Measurements from ENCODE around the gene TBX19.
"Not testable (repeated sequence)": the region's sequence is repeated elsewhere in the genome, so short reads cannot be mapped to it uniquely, and the experiment has no call there.

The TBX19 gene

DNA sequence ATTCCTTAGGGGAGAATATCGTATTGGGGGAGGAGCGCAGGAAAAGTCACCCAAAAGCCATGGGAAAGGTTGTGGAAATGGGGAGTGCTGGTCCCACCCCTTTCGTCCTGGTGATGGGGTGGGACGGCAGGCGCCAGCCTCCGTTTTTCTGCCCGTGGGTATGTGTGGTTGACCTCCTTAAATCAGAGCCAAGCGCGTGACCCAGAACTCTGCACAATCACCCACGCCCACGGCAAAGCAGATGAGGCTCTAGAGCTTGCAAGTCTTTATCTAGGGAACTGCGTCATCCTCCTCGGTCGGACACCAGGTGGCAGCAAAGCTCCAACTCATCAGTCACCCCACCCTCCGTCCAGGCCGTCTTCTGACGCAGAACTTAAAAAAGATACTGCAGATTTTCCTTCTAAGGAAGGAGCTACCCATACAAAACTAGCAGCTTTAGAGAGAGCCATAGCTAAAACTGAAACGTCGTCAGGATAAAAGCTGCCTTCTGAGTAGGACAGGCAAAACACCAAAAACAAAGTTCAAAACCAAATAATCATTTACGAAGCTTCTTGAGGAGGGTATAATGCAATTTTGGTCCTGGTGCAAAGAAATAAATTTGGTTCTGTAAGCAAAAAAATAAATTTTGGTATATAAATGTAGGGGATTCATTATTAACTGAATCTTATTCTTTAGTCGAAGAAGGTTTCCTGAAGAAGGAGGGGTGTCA is 62.0 kb downstream of the TBX19 start:
- H3K27ac Mint-ChIP-seq: peak overlapping the region; percentile 64
- peak; percentile 91 for DNase-seq
- CTCF ChIA-PET: interaction anchor here (0.5 to 5.6 kb wide), 54 partner anchors 8 to 1204 kb away, joined by 3 to 139 read pairs (median 5); partner anchors contain the start of gene TIPRL
- H3K9me3 Mint-ChIP-seq: no peaks in the 10 kb centered on the region
- no peak overlapping the region for H3K4me3 Mint-ChIP-seq
- H3K36me3 Mint-ChIP-seq: no peaks in the 10 kb centered on the region
- H3K27me3 Mint-ChIP-seq: peaks cover 8% of the 10 kb centered on the region
- H3K4me1 Mint-ChIP-seq: peaks cover 27% of the 10 kb centered on the region

DNA sequence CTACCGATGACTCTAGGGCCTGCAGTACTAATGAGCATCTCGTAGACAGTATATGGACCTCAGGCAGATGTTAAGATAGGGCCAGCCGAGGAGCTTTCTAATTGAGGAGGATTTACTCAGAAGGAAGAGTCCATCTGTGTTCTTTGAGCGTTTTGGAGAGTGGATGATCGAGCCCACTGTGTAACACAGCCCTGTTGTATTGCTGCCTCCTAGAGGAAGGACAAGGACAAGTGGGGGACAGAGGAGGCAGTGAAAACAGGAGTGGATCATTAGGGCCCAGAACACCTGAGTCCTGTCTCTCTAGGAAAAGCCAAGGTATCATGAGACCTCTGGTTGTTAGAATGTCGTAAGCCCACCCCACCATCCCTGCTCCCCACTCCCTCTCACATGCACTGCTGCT is 62.9 kb downstream of the TBX19 start:
- Mint-ChIP-seq H3K4me3 (no peak overlapping the region), H3K27me3 (peaks cover 1% of the 10 kb centered on the region), H3K36me3 (peaks cover 6% of the 10 kb centered on the region), H3K9me3 (no peaks in the 10 kb centered on the region), H3K27ac (no peak overlapping the region), H3K4me1 (peaks cover 35% of the 10 kb centered on the region)
- CTCF ChIA-PET: interaction anchor here (0.7 to 5.6 kb wide), 29 partner anchors 13 to 1203 kb away, joined by 3 to 139 read pairs (median 7); no protein-coding TSS in a partner anchor
- DNase-seq: no peak

DNA sequence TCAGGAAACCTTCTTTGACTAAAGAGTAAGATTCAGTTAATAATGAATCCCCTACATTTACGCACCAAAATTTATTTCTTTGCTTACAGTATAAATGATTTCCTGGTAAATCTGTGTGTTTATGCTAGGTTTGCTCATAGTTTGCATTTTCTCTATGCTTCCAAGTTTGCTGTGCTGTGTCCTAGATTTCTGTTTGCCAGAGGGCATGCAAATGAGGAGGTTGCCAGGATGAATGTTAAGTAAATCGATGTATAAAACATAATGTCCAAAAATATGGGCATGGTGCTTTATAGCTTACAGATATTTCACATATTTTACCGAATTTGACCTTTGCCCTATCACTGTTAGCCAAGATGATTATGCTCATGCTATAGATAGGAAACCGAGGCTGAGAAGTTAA is 63.8 kb downstream of the TBX19 start:
- no peak for DNase-seq
- no peaks in the 10 kb centered on the region for H3K9me3 Mint-ChIP-seq
- H3K4me1 Mint-ChIP-seq: peaks cover 35% of the 10 kb centered on the region
- H3K4me3 Mint-ChIP-seq: no peak overlapping the region
- no peaks in the 10 kb centered on the region for H3K27me3 Mint-ChIP-seq
- H3K36me3 Mint-ChIP-seq: peaks cover 6% of the 10 kb centered on the region
- no peak overlapping the region for H3K27ac Mint-ChIP-seq
- CTCF ChIA-PET: interaction anchor here (4.9 to 5.6 kb wide), 2 partner anchors 19 to 94 kb away, joined by 132 to 139 read pairs; no protein-coding TSS in a partner anchor

DNA sequence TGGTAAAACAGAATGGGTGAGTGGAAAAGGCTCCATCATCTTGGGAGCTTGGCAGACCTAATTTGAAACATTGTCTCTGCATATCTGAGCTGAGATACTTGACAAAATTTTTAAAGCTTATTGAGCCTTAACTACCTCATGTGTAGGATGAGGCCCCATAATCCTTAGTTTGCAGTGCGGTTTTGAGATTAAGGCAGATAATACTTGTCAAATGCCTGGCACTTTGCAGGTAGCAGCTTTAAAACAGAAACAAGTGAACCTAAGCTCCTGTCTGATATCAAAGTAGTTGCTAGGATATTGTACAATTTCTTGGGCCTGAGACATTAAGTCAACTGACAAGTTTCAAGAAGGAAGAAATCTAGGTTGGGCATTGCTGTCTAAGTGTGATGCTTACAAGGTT is 65.3 kb downstream of the TBX19 start:
- H3K27me3 Mint-ChIP-seq: no peaks in the 10 kb centered on the region
- no peak overlapping the region for H3K4me3 Mint-ChIP-seq
- DNase-seq: no peak
- CTCF ChIA-PET: interaction anchor here (1.4 to 5.6 kb wide), 3 partner anchors 17 to 110 kb away, joined by 5 to 139 read pairs (median 132); no protein-coding TSS in a partner anchor
- peaks cover 6% of the 10 kb centered on the region for H3K36me3 Mint-ChIP-seq
- H3K27ac Mint-ChIP-seq: no peak overlapping the region
- H3K4me1 Mint-ChIP-seq: peaks cover 32% of the 10 kb centered on the region
- H3K9me3 Mint-ChIP-seq: no peaks in the 10 kb centered on the region

DNA sequence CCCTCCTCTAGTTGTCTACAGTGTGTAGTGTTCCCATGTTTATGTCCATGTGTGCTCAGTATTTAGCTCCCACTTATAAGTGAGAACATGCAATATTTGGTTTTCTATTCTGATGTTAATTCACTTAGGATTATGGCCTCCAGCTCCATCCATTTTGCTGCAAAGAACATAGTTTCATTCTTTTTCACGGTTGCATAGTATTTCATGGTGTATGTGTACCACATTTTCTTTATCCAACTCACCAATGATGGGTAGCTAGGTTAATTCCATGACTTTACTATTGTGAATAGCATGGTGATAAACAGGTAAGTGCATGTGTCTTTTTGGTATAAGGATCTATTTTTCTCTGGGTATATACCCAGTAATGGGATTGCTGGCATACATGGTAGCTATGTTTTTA is 67.0 kb downstream of the TBX19 start:
- H3K27ac Mint-ChIP-seq: peak overlapping the region; percentile 84
- no peaks in the 10 kb centered on the region for H3K27me3 Mint-ChIP-seq
- CTCF ChIA-PET: interaction anchor here (0.6 to 1.8 kb wide), 7 partner anchors 15 to 1181 kb away, joined by 3 to 9 read pairs (median 3); no protein-coding TSS in a partner anchor
- H3K4me1 Mint-ChIP-seq: peaks cover 23% of the 10 kb centered on the region
- no peak for DNase-seq
- peaks cover 6% of the 10 kb centered on the region for H3K36me3 Mint-ChIP-seq
- H3K4me3 Mint-ChIP-seq: peak overlapping the region; percentile 75
- no peaks in the 10 kb centered on the region for H3K9me3 Mint-ChIP-seq

DNA sequence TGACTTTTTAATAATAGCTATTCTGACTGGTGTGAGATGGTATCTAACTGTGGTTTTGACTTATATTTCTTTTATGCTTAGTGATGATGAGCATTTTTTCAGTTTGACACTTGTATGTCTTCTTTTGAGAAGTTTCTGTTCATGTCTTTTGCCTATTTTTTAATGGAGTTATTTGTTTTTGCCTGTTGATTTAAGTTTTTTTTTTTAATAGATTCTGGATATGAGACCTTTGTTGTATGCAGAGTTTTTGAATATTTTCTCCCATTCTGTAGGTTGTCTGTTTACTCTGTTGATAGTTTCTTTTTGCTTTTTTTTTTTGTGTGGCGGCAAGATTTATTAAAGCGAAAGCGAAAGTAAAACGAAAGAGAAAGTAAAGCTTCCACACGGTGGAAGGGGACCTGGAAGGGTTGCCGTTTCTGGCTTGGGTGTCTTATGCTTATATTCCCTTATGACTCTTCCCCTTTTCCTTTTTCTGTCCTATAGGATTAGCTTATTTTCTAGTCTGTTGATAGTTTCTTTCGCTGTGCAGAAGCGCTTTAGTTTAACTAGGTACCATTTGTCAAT is 67.6 kb downstream of the TBX19 start:
- Mint-ChIP-seq H3K27me3 (no peaks in the 10 kb centered on the region), H3K27ac (peak overlapping the region; percentile 84), H3K4me3 (peak overlapping the region; percentile 75), H3K36me3 (peaks cover 6% of the 10 kb centered on the region), H3K9me3 (no peaks in the 10 kb centered on the region), H3K4me1 (peaks cover 18% of the 10 kb centered on the region)
- peak; percentile 38 for DNase-seq
- CTCF ChIA-PET: interaction anchor here (0.6 to 1.8 kb wide), 9 partner anchors 15 to 1181 kb away, joined by 3 to 9 read pairs (median 3); no protein-coding TSS in a partner anchor

DNA sequence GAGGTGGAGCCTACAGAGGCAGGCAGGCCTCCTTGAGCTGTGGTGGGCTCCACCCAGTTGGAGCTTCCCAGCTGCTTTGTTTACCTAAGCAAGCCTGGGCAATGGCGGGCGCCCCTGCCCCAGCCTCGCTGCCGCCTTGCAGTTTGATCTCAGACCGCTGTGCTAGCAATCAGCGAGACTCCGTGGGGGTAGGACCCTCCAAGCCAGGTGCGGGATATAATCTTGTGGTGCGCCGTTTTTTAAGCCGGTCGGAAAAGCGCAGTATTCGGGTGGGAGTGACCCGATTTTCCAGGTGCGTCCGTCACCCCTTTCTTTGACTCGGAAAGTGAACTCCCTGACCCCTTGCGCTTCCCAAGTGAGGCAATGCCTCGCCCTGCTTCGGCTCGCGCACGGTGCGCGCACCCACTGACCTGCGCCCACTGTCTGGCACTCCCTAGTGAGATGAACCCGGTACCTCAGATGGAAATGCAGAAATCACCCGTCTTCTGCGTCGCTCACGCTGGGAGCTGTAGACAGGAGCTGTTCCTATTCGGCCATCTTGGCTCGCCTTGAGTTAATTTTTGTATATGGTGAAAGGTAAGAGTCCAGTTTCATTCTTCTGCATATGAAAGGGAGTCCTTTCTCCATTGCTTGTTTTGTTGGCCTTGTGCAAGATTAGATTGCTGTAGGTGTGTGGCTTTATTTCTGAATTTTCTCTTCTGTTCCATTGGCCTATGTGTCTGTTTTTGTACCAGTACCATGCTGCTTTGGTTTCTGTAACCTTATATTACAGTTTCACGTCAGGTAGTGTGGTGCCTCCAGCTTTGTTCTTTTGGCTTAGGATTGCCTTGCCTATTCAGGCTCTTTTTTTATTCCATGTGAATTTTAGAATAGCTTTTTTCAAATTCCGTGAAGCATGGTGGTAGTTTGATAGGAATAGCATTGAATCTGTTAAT is 73.9 kb downstream of the TBX19 start:
- H3K27ac Mint-ChIP-seq, H3K4me1 Mint-ChIP-seq, H3K4me3 Mint-ChIP-seq, H3K9me3 Mint-ChIP-seq, H3K36me3 Mint-ChIP-seq, H3K27me3 Mint-ChIP-seq, DNase-seq: not testable (repeated sequence)
- CTCF ChIA-PET: interaction anchor here (1.8 kb wide), 1 partner anchor 12 kb away, joined by 6 read pairs; no protein-coding TSS in a partner anchor

DNA sequence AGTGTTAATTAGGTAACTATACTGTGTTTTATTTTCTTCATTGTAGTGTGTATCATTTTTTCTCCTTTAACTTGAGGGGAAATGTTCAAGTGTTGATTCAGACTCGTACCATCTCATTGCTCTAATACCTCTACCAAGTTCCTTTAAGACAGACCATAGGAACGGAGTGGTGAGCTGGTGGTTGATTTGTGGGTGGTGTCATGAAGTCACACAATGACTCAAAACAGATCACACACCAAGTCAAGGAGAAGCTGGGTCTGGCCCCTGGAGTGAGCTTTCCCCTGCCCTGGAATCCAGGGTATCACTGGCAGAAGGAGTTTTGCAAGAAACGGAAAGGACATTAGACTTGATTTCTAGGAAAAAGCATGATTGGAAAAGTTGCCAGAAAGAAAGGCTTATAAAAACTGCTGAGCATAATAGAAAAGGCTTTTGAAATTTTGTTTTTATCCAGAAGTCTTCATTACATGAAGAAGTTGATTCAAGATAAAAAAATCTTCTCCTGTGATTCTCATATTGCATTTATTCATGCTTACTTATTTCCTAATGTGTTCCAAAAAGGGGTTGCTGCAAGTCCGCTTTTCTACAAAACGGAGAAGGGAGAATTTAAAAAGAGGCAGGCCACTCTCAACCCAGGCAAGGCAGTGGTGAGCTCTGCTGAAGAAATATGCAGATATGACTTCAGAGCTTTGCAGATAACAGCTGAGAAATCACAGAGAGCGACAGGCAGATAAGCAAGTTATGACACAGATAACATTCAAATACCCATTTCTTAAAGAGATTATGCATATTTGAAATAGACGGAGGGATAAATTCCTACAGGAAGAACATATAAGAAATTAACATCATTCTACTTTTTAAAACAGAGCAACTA is 79.7 kb downstream of the TBX19 start:
- CTCF ChIA-PET: interaction anchor here (8.0 kb wide), 1 partner anchor 17 kb away, joined by 139 read pairs; no protein-coding TSS in a partner anchor
- Mint-ChIP-seq H3K36me3 (no peaks in the 10 kb centered on the region), H3K9me3 (no peaks in the 10 kb centered on the region), H3K27me3 (peaks cover 28% of the 10 kb centered on the region), H3K4me3 (no peak overlapping the region), H3K27ac (no peak overlapping the region), H3K4me1 (peaks cover 9% of the 10 kb centered on the region)
- no peak for DNase-seq

DNA sequence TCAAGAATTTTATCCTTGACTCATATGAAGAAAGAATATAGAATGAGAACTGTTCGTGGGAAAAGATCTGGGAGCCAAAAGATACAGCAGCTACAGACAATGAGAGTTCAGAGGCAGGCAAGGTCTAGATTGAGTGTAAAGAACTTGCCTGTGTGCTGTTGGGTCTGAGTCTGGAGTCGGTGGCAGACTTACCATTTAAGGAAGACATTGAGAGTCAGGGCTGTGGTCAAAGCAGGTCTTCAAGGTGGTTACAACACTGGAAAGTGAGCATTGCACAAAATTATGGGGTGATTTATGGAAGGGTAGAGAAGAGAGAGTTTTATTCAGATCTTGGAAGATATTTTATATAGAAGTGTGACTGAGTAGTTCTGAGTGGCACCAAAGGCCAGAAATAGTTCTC is 80.6 kb downstream of the TBX19 start:
- no peak for DNase-seq
- Mint-ChIP-seq H3K4me3 (no peak overlapping the region), H3K9me3 (no peaks in the 10 kb centered on the region), H3K4me1 (peaks cover 9% of the 10 kb centered on the region), H3K27me3 (peaks cover 34% of the 10 kb centered on the region), H3K27ac (no peak overlapping the region), H3K36me3 (no peaks in the 10 kb centered on the region)
- CTCF ChIA-PET: interaction anchor here (8.0 kb wide), 1 partner anchor 18 kb away, joined by 139 read pairs; no protein-coding TSS in a partner anchor

DNA sequence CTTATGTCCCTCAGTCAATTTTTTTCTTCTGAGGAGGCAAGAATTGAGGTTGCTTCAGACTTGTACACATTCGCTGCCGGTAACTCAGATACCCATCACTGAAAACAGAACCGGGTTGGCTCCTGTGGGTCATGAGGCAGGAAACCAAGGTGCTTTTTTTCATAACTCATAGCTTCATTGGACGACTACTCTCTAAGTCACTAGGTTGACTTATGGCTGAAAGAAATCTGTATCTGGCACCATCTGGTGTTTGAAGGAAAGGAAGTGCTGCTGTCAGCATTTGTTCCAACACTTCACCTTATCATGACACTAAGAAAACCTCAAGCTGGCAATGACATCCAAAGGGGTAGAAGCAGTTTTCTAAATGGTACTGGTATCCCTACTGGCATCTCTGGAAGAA is 82.3 kb downstream of the TBX19 start:
- Mint-ChIP-seq H3K27me3 (peaks cover 41% of the 10 kb centered on the region), H3K4me1 (peaks cover 9% of the 10 kb centered on the region), H3K36me3 (no peaks in the 10 kb centered on the region), H3K27ac (peak overlapping the region; percentile 28), H3K9me3 (no peaks in the 10 kb centered on the region), H3K4me3 (peak overlapping the region; percentile 37)
- peak; percentile 45 for DNase-seq
- CTCF ChIA-PET: interaction anchor here (1.1 to 8.0 kb wide), 9 partner anchors 13 to 986 kb away, joined by 3 to 139 read pairs (median 4); no protein-coding TSS in a partner anchor
